ENCODE data around the gene PRIM2. TPM values are rescaled to one million over a fixed set of nuclear protein-coding genes. Genes with fewer than 3 reads are reported as not detected.
"Not testable (repeated sequence)": the region's sequence is repeated elsewhere in the genome, so short reads cannot be mapped to it uniquely, and the experiment has no call there.

Gene PRIM2
- total and polyA plus RNA-seq, 9 donors, result 5.9 to 12.0 (median 9.8) TPM

- DNase-seq, result no peak
- H3K27me3 ChIP-seq, result no peaks in the 10 kb centered on the region
- no peaks in the 10 kb centered on the region for H3K36me3 ChIP-seq
- WGBS, 3 donors, result 37 to 44% (median 41%) methylated on average over 2 of the region's 2 CpGs
- intact Hi-C loops (cut with DNase I), result no loop called here
- H3K9me3 ChIP-seq, result no peaks in the 10 kb centered on the region
- TF ChIP-seq EP300 (IDR thresholded peaks at IDR 0.05) (no peak), POLR2A (IDR thresholded peaks at IDR 0.05) (no peak), CTCF (IDR thresholded peaks at IDR 0.05) (no peak)
- H3K27ac ChIP-seq, result peak overlapping the region in 1 of 2 donors; percentile 17
- peaks cover 10% of the 10 kb centered on the region for H3K4me1 ChIP-seq (ENCODE audit: insufficient read depth)
- no peak overlapping the region for H3K4me3 ChIP-seq
Measured at GRCh38 chr6:57305761-57306160, 11.7 kb upstream of the PRIM2 start.

DNA sequence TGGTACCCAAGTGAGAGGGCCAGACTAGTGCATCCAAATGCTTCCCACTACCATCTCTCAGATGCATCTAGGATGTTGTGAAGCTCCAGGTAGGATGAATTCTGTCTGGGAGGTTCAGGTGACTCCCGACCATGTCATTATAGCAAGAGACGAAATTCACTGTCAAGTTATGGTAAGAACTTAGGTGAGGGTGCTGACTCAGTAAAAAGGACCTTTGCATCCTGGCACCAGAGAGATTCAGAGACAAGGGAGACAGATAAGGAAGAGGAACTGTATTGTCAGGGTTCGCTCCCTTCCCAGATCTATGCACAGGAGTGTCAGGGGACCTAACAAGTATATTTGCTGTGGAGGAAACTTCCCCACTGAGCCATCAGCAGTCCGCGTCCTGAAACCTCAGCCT, 11.2 kb upstream of the PRIM2 start:
- intact Hi-C loops (cut with DNase I), result no loop called here
- whole genome bisulfite sequencing, 3 donors, result 73 to 90% (median 88%) methylated on average over 5 of the region's 5 CpGs

GRCh38 chr6:57307850-57308249, 9.6 kb upstream of the PRIM2 start:
- no peaks in the 10 kb centered on the region for H3K9me3 ChIP-seq
- TF ChIP-seq POLR2A (IDR thresholded peaks at IDR 0.05) (no peak), EP300 (IDR thresholded peaks at IDR 0.05) (no peak), CTCF (IDR thresholded peaks at IDR 0.05) (no peak)
- H3K27me3 ChIP-seq, result no peaks in the 10 kb centered on the region
- H3K27ac ChIP-seq, result no peak overlapping the region
- H3K36me3 ChIP-seq, result no peaks in the 10 kb centered on the region
- H3K4me3 ChIP-seq, result no peak overlapping the region
- 90 to 94% (median 93%) methylated on average over 1 of the region's 1 CpG for WGBS, 3 donors
- H3K4me1 ChIP-seq (ENCODE audit: insufficient read depth), result peaks cover 10% of the 10 kb centered on the region
- intact Hi-C loops (cut with DNase I), result no loop called here
- no peak for DNase-seq

More for the DNA sequence above, 11.2 kb upstream of the PRIM2 start:
- Histone ChIP-seq H3K4me3 (no peak overlapping the region), H3K4me1 (ENCODE audit: insufficient read depth) (peaks cover 10% of the 10 kb centered on the region), H3K36me3 (no peaks in the 10 kb centered on the region), H3K27ac (no peak overlapping the region), H3K9me3 (no peaks in the 10 kb centered on the region), H3K27me3 (no peaks in the 10 kb centered on the region)
- no peak for DNase-seq
- TF ChIP-seq POLR2A (IDR thresholded peaks at IDR 0.05) (no peak), CTCF (IDR thresholded peaks at IDR 0.05) (no peak), EP300 (IDR thresholded peaks at IDR 0.05) (no peak)

DNA sequence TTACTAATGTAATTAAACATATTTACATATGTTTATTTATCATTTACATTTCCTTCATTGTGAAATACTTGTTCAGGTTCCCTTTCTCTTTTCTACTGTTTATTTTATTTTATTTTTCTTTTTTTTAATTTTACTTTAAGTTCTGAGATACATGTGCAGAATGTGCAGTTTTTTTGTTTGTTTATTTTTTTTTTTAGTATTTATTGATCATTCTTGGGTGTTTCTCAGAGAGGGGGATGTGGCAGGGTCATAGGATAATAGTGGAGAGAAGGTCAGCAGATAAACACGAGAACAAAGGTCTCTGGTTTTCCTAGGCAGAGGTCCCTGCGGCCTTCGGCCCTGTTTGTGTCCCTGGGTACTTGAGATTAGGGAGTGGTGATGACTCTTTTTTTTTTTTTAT, 8.7 kb upstream of the PRIM2 start:
- H3K27ac ChIP-seq; H3K36me3 ChIP-seq; DNase-seq; intact Hi-C loops (cut with DNase I); H3K9me3 ChIP-seq; H3K27me3 ChIP-seq; H3K4me3 ChIP-seq; H3K4me1 ChIP-seq (ENCODE audit: insufficient read depth): not testable (repeated sequence)
- WGBS, 3 donors, result 81 to 88% (median 87%) methylated on average over 2 to 3 of the region's 3 CpGs

- whole genome bisulfite sequencing, 3 donors, result 87 to 94% (median 93%) methylated on average over 21 of the region's 21 CpGs
- H3K4me3 ChIP-seq; H3K36me3 ChIP-seq; H3K9me3 ChIP-seq; H3K4me1 ChIP-seq (ENCODE audit: insufficient read depth); DNase-seq; H3K27ac ChIP-seq; H3K27me3 ChIP-seq: not testable (repeated sequence)
- intact Hi-C loops (cut with DNase I), result loop anchor here in 3 of 4 donors (10.0 kb wide), 4 partner anchors 55 to 405 kb away; no protein-coding TSS in a partner anchor
Measured at GRCh38 chr6:57310095-57310816, 7.2 kb upstream of the PRIM2 start.
